ENCODE results near the gene EMD. TPM values are rescaled to one million over a fixed set of nuclear protein-coding genes. Genes with fewer than 3 reads are reported as not detected.

Gene EMD
- total and polyA plus RNA-seq, 2 donors from 2014 or later, result 79.6 to 102 TPM

- DNase-seq (no peak), FAIRE-seq (no peak)
- no peak for TF ChIP-seq CTCF (IDR thresholded peaks at IDR 0.05; ENCODE audit: borderline replicate concordance, extremely low read depth, insufficient read depth)
- H3K4me1 ChIP-seq (ENCODE audit: control insufficient read depth in 2 of 3, insufficient read depth in 2 of 3, low read depth in 1 of 3, low read length in 3 of 3), result peaks cover 0 to 7% (median 0%) of the 10 kb centered on the region in 3 donors
- H3K27ac ChIP-seq (ENCODE audit: low read depth in 2 of 2, low read length in 2 of 2), result peak overlapping the region in 1 of 2 donors; percentile 14
- H3K9me3 ChIP-seq (ENCODE audit: control insufficient read depth in 2 of 3, insufficient read depth in 1 of 3, low read length in 3 of 3), result no peaks in the 10 kb centered on the region
- intact Hi-C loops (cut with DNase I), result no loop called here
- H3K36me3 ChIP-seq (ENCODE audit: control insufficient read depth in 2 of 3, insufficient read depth in 3 of 3, low read length in 3 of 3), result peaks cover 0 to 2% (median 0%) of the 10 kb centered on the region in 3 donors
- H3K27me3 ChIP-seq (ENCODE audit: control insufficient read depth, insufficient read depth, low read length), result no peaks in the 10 kb centered on the region
- H3K4me3 ChIP-seq (ENCODE audit: low read length in 3 of 3), result peak overlapping the region in 1 of 3 donors; percentile 77
- H3K9ac ChIP-seq (ENCODE audit: low read length in 3 of 3), result peak overlapping the region in 1 of 3 donors; percentile 87
These were observed 1.7 kb downstream of the EMD start for GRCh38 chrX:154380787-154381186.

- FAIRE-seq (no peak), DNase-seq (no peak)
- Histone ChIP-seq H3K9ac (ENCODE audit: low read length in 3 of 3) (no peak overlapping the region), H3K36me3 (ENCODE audit: control insufficient read depth in 2 of 3, insufficient read depth in 3 of 3, low read length in 3 of 3) (peaks cover 0 to 2% (median 0%) of the 10 kb centered on the region in 3 donors), H3K9me3 (ENCODE audit: control insufficient read depth in 2 of 3, insufficient read depth in 1 of 3, low read length in 3 of 3) (no peaks in the 10 kb centered on the region), H3K27me3 (ENCODE audit: control insufficient read depth, insufficient read depth, low read length) (no peaks in the 10 kb centered on the region), H3K4me3 (ENCODE audit: low read length in 3 of 3) (no peak overlapping the region), H3K27ac (ENCODE audit: low read depth in 2 of 2, low read length in 2 of 2) (no peak overlapping the region), H3K4me1 (ENCODE audit: control insufficient read depth in 2 of 3, insufficient read depth in 2 of 3, low read depth in 1 of 3, low read length in 3 of 3) (peaks cover 0 to 7% (median 0%) of the 10 kb centered on the region in 3 donors)
- intact Hi-C loops (cut with DNase I), result no loop called here
- no peak for TF ChIP-seq CTCF (IDR thresholded peaks at IDR 0.05; ENCODE audit: borderline replicate concordance, extremely low read depth, insufficient read depth)
These were observed 2.2 kb downstream of the EMD start for GRCh38 chrX:154381271-154381670.

GRCh38 chrX:154382483-154383069, 3.5 kb downstream of the EMD start:
- no peak for FAIRE-seq
- Histone ChIP-seq H3K27me3 (ENCODE audit: control insufficient read depth, insufficient read depth, low read length) (no peaks in the 10 kb centered on the region), H3K9me3 (ENCODE audit: control insufficient read depth in 2 of 3, insufficient read depth in 1 of 3, low read length in 3 of 3) (no peaks in the 10 kb centered on the region), H3K27ac (ENCODE audit: low read depth in 2 of 2, low read length in 2 of 2) (no peak overlapping the region), H3K36me3 (ENCODE audit: control insufficient read depth in 2 of 3, insufficient read depth in 3 of 3, low read length in 3 of 3) (peaks cover 0 to 2% (median 0%) of the 10 kb centered on the region in 3 donors), H3K4me1 (ENCODE audit: control insufficient read depth in 2 of 3, insufficient read depth in 2 of 3, low read depth in 1 of 3, low read length in 3 of 3) (peaks cover 0 to 7% (median 0%) of the 10 kb centered on the region in 3 donors), H3K9ac (ENCODE audit: low read length in 3 of 3) (no peak overlapping the region), H3K4me3 (ENCODE audit: low read length in 3 of 3) (no peak overlapping the region)
- no peak for DNase-seq
- intact Hi-C loops (cut with DNase I), result no loop called here
- TF ChIP-seq CTCF (IDR thresholded peaks at IDR 0.05; ENCODE audit: borderline replicate concordance, extremely low read depth, insufficient read depth), result no peak
